Peyer's patch (tissue), 4 donors: Measurements from ENCODE around the gene DBP. TPM values are rescaled to one million over a fixed set of nuclear protein-coding genes. Genes with fewer than 3 reads are reported as not detected.

ENCODE experiments used
- DNase-seq, 3 donors: peaks; one replicate each; pipeline ENCODE4 v3.0.0-alpha.2; 2017 to 2019
- H3K27ac ChIP-seq, 4 donors: fragments of 200-600 bp; sonication (generic); one replicate each; pipeline ENCODE4 v1.5.1; 2016 to 2019
- H3K27me3 ChIP-seq, 2 donors: fragments of 200-600 bp; sonication (generic); one replicate each; pipeline ENCODE4 v1.5.1; 2019
- H3K36me3 ChIP-seq, 3 donors: fragments of 200-600 bp; sonication (generic); one replicate each; pipeline ENCODE4 v1.5.1; 2016 to 2019
- H3K4me1 ChIP-seq, 4 donors: fragments of 200-600 bp; sonication (generic); one replicate each; pipeline ENCODE4 v1.5.1; 2016 to 2019
- H3K4me3 ChIP-seq, 4 donors: fragments of 200-600 bp; sonication (generic); 1 replicate in 3 of 4; 2 replicates in 1 of 4; pipeline ENCODE4 v1.5.1; 2016 to 2019; ENCODE audit warnings: mild to moderate bottlenecking in 1 of 4
- H3K9me3 ChIP-seq, 4 donors: fragments of 200-600 bp; sonication (generic); one replicate each; pipeline ENCODE4 v1.5.1; 2016 to 2019; ENCODE audit warnings: mild to moderate bottlenecking in 1 of 4
- POLR2A ChIP-seq, 2 donors: fragments of 450-650 bp; IDR thresholded peaks; one replicate each; pipeline ENCODE4 v1.5.1; 2017; ENCODE audit warnings: antibody characterized with exemption in 2 of 2, mild to moderate bottlenecking in 2 of 2, moderate library complexity in 2 of 2
- total RNA-seq, 4 donors: library from RNA; depleted of rRNA; stranded (reverse); fragments of >200 nt; gene quantifications; one replicate each; pipeline ENCODE4 v1.1.0, GENCODE V29; 2016
- TF ChIP-seq, protein P1 (sequence below), 6 experiments: fragments of 450-650 bp in 4 of 6; fragments of 200-600 bp in 2 of 6; sonication (generic) in 1 of 6; IDR thresholded peaks; one replicate each; pipeline ENCODE4 v1.5.1; 2017 to 2019; ENCODE audit warnings: antibody characterized with exemption in 6 of 6, mild to moderate bottlenecking in 3 of 6, moderate library complexity in 1 of 6

DBP gene
- total RNA-seq, 4 donors from 2014 or later = 9.9 to 51.5 (median 35.8) TPM

DNA sequence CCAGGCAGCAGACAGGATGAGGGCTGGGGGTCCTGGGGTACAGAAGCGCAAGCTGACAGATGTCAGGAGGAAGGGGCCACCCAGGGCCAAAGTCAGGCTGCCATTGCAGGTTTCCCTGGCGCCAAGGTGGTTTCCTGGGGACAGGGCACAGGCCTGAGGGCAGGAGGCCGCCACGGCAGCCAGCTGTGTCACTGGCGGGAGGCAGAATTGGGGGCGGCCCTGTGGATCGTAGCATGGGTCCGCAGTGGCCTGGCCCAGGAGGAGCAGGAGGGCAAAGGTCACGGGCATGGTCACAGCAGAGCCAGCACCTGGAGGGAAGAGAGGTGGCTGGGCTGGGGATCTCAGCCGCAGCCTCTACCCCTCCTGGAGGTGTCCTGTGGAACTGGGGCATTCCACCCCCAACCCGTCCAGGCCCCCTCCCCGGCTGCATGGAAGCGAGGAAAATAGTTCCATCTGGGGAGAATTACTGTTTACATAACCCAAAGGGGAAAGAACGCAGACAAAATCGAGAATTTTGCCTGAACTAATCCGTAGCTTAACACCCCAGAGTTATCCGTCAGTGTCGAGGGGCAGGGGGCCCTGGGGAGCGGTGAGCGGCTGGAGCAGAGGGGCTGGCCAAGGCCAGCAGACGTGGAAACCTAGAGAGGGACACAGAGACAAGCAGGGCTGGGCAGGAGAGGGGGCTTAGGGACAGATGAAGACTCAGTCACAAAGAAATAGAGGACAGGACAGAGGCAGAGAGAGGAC is 33.7 kb upstream of the DBP start:
- no peaks in the 10 kb centered on the region for H3K36me3 ChIP-seq
- H3K27me3 ChIP-seq = no peaks in the 10 kb centered on the region
- peaks cover 0 to 8% (median 0%) of the 10 kb centered on the region in 4 donors for H3K4me1 ChIP-seq
- no peak for DNase-seq
- TF ChIP-seq POLR2A (IDR thresholded peaks at IDR 0.05) = no peak
- H3K27ac ChIP-seq = no peak overlapping the region
- H3K9me3 ChIP-seq = no peaks in the 10 kb centered on the region
- no peak overlapping the region for H3K4me3 ChIP-seq

DNA sequence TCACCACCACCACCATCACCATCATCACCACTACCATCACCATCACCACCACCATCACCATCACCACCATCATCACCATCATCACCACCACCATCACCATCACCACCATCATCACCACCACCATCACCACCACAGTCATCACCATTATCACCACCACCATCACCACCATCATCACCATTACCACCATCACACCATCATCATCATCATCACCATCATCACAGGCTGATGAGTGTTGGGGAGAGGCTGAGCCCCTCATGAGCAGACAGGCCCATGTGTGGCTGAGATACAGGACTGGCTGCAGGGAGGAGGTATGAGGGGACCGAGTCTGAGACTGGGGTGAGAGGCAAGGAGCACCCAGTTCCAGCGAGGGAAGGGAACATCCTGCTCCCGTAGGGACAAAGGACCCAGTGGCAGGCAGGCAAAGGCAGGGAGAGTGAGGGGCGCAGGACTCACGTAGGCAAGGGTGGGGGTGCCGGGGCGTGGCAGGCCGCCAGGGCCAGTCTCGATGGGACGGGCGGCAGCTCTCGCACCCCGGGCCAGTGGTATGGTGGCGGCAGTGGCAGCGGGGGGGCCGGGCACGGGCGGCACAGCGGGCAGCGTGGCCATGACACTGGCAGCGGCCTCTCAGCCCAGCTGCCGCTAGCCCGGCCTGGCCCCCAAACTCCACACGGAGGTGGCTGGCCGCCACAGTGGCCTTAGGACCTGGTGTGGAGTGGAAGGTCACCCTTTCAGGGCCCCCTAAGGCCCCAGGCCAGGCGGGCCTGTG is 32.9 kb upstream of the DBP start:
- H3K4me3 ChIP-seq = no peak overlapping the region
- H3K9me3 ChIP-seq = no peaks in the 10 kb centered on the region
- H3K4me1 ChIP-seq = peaks cover 0 to under 1% (median 0%) of the 10 kb centered on the region in 4 donors
- TF ChIP-seq, protein P1, sequence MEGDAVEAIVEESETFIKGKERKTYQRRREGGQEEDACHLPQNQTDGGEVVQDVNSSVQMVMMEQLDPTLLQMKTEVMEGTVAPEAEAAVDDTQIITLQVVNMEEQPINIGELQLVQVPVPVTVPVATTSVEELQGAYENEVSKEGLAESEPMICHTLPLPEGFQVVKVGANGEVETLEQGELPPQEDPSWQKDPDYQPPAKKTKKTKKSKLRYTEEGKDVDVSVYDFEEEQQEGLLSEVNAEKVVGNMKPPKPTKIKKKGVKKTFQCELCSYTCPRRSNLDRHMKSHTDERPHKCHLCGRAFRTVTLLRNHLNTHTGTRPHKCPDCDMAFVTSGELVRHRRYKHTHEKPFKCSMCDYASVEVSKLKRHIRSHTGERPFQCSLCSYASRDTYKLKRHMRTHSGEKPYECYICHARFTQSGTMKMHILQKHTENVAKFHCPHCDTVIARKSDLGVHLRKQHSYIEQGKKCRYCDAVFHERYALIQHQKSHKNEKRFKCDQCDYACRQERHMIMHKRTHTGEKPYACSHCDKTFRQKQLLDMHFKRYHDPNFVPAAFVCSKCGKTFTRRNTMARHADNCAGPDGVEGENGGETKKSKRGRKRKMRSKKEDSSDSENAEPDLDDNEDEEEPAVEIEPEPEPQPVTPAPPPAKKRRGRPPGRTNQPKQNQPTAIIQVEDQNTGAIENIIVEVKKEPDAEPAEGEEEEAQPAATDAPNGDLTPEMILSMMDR (IDR thresholded peaks at IDR 0.05) = no peak
- no peak for TF ChIP-seq POLR2A (IDR thresholded peaks at IDR 0.05)
- H3K27me3 ChIP-seq = no peaks in the 10 kb centered on the region
- no peak overlapping the region for H3K27ac ChIP-seq
- DNase-seq = no peak
- H3K36me3 ChIP-seq = no peaks in the 10 kb centered on the region

DNA sequence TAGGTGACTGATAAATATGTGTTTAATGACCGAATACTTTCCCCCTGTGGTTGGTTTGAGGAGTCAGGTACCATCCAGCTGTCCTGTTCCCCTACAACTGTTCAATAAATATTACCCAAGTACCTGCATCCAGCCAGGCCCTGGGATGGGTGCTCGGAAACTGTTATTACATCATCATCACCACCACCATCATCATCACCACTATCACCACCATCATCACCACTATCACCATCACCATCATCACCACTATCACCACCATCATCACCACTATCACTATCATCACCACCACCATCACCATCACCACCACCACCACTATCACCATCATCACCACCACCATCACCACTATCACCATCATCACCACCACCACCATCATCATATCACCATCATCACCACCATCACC is 31.6 kb upstream of the DBP start:
- Histone ChIP-seq H3K4me3 (no peak overlapping the region), H3K4me1 (no peaks in the 10 kb centered on the region), H3K27ac (no peak overlapping the region), H3K27me3 (no peaks in the 10 kb centered on the region), H3K36me3 (no peaks in the 10 kb centered on the region), H3K9me3 (no peaks in the 10 kb centered on the region)
- DNase-seq = no peak
- TF ChIP-seq, protein P1 (IDR thresholded peaks at IDR 0.05) = no peak
- TF ChIP-seq POLR2A (IDR thresholded peaks at IDR 0.05) = no peak

GRCh38 chr19:48668332-48668731 is 31.2 kb upstream of the DBP start:
- no peaks in the 10 kb centered on the region for H3K9me3 ChIP-seq
- H3K27ac ChIP-seq = no peak overlapping the region
- no peaks in the 10 kb centered on the region for H3K36me3 ChIP-seq
- DNase-seq = no peak
- H3K4me1 ChIP-seq = no peaks in the 10 kb centered on the region
- TF ChIP-seq POLR2A (IDR thresholded peaks at IDR 0.05) = no peak
- TF ChIP-seq, protein P1 (IDR thresholded peaks at IDR 0.05) = no peak
- H3K27me3 ChIP-seq = no peaks in the 10 kb centered on the region
- no peak overlapping the region for H3K4me3 ChIP-seq

- DNase-seq = no peak
- H3K27ac ChIP-seq = no peak overlapping the region
These were observed 28.6 kb upstream of the DBP start for GRCh38 chr19:48665786-48666185.

More at GRCh38 chr19:48665786-48666185, 28.6 kb upstream of the DBP start:
- Histone ChIP-seq H3K4me1 (peaks cover 0 to 5% (median 0%) of the 10 kb centered on the region in 4 donors), H3K27me3 (no peaks in the 10 kb centered on the region), H3K9me3 (no peaks in the 10 kb centered on the region), H3K36me3 (no peaks in the 10 kb centered on the region), H3K4me3 (no peak overlapping the region)
- TF ChIP-seq, protein P1 (IDR thresholded peaks at IDR 0.05) = no peak
- no peak for TF ChIP-seq POLR2A (IDR thresholded peaks at IDR 0.05)
